ENCODE data around the gene C6orf47.
A peak's percentile ranks its signal among the peaks of the same experiment; 100 is the strongest.

Gene C6orf47

DNA sequence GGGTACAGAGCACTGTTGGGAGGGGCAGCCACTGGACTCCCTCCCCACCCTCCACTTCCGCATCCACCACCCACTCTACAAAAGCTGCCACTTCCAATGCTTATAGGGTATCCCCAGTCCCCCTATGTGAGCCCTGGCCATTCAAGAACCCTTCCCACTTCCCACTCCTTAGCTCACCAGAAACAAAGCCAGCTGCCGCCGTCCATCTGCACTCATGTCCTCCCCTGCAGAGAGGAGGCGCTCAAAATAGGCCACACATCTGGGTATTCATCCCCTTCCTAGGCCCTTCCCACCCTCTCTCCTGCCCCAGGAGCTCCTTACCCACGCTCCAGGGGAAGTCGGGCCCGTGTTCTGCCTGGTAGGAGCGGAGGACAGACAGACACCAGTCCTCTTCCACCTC lies 26.7 kb upstream of the C6orf47 start:
- no peak for DNase-seq

DNA sequence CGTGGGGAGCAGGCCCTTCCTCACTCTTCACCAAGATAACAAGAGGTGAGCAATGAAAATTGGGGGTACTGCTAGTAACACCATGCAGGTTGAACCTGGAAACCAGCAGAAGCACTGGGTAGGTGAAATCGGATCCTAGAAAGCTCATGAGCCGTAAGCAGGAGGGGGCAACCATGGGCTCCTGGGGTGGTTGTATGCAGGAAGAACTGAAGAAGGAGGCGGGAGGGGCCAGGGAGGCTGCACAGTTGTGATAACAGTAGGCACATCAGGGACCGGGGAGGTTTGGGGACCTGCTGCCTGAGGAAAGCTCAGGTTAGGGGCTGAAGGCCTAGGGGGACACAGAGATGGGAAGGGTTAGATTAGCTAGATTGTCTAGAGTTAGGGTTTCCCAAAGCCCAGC lies 25.9 kb upstream of the C6orf47 start:
- no peak for DNase-seq

DNA sequence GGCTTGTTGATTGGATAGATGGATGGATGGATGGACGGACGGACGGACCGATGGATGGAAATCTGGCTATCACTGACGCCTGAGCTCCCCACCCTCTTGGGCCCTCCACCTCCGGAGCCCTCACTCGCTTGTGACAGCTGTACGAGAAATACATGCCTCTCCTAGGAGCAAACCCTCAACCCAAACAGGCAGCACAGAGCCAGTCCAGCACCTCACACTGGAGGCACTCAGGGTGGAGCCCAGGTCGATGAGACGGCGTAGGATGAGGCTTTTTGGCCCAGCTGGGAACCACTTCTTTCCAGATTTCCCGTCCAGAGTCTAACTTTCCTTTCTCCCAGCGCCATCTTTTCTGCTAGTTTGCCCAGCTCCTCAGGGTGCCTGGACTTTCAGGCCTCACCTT lies 23.0 kb upstream of the C6orf47 start:
- no peak for DNase-seq

DNA sequence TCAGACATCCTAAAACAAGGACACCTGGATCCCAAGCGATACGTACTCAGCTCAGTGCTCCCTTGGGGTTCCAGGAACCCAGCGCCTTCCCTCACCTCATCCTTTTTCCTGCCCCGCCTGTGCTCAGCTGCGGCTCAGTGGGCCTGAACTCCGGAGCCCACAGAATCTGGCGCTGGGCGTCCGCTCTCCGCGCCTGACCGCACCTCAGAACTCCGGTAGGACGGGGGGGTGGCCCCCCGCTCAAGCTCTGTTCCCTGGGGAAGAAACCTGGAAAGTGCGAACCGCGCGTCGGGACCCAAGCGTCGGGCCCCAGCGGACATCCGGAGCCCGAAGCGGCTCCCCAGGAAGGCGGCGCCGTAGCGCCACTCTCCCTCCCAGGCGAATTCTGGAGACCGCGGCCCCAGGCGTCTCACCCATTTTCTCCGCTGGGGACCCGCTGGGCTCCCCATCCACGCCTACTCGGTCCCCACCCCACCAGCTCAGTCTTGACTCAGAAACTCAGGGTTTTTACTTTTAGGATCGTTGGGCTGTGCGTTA lies 20.6 kb upstream of the C6orf47 start:
- peak; percentile 46 to 62 for DNase-seq

DNA sequence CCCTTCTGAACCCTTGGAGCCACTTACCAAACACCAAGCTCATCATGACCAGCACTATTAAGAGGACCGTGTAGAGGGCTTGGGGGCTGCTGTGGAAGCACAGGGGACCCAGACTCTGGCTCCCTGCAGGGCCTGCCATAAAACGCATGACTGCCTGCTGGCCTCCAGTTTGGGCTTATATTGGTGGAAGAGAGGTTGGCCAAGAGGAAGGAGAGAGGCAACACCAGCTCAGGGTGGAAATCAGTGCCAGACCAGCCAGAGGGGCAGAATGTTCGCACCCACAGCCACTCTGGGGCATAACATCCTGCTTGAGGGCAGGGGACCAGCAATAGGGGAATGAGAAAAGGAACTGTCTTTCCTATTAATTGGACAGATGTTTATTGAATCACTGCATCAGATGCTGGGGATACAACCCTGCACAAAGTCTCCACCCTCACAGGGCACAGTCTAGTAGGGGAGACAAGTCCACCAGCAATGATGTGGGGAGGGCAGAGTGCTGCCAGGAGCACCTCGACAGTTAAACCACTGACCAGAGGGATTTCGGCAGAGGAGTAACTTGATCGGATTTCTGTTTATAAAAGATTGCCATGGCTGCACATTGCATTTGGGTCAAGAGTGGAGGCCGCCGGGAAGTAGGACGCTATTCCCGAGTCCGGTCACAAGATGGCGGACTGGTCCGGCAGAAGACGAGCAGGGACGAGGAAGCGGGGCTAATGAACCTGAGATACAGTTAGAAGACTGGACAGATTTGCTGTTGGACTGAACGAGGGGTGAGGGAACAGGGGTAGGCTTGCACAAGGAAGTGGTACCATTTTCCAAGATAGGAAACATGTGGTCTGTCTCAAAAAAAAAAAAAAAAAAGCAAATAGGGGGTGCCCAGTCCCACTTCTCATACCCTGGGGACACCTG lies 19.9 kb upstream of the C6orf47 start, which contains the start of gene LY6G5C:
LY6G5C (minus strand) TSS at position 842 of the 909 bp plus-strand sequence; CDS start at position 148, 694 bp downstream.
- peak; percentile 78 to 86 for DNase-seq

DNA sequence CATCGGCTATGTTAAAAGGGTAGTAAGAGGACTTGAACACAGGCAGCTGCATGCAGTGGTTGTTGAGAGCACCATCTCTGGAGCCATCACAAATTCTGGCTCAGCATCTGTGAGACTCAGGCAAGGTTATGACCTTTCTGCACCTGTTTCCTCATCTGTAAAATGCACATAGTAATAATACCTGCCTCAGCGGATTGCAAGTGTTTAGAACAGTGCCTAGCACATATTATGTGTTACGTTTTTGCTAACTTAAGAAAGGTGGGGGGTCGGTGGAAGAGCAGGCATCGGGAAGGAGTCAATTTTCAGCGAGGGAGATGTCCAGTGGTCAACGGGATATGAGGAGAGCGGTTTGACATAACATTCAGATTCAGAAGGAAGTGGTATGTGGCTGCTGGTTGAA lies 17.4 kb upstream of the C6orf47 start:
- DNase-seq, result no peak

DNA sequence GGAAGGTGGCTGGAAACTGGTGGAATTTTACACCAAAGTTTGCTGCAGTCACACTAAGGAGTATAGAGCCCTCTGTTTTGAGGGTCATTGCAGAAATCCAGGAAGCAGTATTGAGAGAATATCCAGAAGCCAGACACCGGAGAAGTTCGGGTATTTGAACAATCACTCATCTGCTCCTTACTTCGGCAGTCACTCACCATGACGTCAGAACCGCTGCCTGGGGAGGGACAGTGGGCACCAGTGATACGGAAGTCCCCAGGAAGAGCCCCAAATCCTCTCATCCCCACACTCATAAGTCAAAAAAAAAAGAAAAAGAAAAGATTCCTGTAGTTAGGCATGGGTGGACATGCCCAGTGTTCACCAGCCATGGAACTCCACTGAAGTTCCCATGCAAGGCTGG lies 16.3 kb upstream of the C6orf47 start:
- no peak for DNase-seq

DNA sequence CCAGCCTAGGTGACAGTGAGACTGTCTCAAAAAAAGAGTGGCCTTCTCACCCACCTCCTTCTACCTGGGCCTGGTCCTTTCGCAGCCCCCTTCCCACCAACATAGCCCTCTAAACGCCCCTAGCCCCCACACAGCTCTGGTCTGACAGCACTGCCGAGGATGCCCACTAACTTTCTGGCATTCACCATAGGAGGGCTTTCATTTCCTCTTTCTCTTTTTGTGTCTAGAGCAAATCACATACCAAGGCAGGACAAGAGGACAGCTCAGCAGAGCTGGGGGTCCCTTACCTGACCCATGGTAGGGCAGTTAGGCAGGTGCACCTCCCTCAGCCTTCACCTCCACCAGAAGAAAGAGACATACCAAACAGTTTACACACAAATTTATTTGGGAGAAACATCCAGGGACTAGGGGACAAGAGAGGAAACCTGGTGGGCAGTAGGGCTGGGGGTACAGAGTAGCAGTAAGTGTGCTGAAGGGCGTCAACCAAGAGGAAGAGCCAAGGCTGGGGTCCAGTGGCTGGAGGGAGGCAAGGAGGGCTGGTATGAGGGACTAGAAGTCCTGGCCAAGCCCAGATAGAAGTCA lies 15.8 kb upstream of the C6orf47 start:
- DNase-seq, result no peak

DNA sequence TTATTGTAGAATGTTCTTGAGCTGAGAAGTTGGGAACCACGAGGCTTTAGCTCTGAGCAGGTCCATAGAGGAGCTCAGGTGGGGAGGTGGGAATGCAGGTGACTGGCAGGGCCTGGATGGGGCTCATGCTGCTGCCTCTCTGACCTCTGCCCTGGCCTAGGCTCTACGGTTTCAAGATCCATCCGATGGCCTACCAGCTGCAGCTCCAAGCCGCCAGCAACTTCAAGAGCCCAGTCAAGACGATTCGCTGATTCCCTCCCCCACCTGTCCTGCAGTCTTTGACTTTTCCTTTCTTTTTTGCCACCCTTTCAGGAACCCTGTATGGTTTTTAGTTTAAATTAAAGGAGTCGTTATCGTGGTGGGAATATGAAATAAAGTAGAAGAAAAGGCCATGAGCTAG lies 9.1 kb upstream of the C6orf47 start, which contains the start of gene LY6G5B:
LY6G5B (plus strand) TSS at position 301 of the 400 bp plus-strand sequence. CDS start 975 bp downstream, outside the sequence.
- DNase-seq, result no peak

DNA sequence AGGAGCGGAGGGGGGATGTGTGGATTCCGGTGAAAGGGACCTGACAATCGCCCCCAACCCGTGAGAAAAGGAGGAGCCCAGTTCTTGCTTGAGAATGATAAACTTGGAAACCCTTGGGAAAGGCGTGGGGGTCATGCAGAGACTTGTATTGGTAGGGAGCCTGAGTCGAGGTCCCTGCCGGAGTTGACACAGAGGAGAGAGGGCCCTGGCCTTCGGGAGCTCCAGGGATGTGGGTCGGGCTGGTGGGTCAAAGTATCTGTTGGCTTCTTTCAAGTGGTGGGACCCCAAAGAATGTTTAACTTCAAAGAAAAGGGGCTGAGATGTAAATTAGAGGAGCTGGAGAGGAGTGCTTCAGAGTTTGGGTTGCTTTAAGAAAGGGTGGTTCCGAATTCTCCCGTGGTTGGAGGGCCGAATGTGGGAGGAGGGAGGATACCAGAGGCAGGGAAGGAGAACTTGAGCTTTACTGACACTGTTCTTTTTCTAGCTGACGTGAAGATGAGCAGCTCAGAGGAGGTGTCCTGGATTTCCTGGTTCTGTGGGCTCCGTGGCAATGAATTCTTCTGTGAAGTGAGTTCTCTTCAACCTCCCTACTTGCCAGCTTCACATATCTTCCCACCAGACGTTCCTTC lies 5.9 kb upstream of the C6orf47 start:
- no peak for DNase-seq

DNA sequence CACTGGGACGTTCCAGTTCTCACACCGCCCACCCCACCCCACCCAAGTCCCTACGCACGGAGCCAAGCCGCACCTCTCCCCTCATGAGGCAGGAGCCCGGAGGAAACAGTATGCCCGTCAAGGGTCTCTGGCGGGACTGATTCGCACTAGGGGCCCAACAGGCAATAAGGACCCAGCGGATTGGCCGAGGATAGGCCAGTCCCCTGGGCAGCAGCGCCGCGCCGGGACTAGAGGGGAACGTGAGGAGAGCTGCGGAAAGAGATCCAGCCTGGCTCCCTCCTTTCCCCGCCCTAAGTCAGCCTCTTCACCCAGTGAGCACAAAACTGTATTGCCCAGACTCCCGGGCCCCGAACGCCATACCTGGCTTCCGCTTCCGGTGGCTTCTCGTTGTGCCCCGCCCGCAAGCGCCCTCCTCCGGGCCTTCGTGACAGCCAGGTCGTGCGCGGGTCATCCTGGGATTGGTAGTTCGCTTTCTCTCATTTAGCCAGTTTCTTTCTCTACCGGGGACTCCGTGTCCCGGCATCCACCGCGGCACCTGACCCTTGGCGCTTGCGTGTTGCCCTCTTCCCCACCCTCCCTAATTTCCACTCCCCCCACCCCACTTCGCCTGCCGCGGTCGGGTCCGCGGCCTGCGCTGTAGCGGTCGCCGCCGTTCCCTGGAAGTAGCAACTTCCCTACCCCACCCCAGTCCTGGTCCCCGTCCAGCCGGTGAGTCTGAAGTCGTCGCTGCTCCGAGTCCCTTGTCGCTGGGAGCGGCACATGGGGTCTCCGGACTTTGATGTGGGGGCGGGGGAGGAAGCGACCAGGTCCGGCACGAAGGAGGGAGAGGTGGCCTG lies 5.1 kb upstream of the C6orf47 start, which contains the start of gene CSNK2B:
CSNK2B (plus strand) TSS at position 580 of the 836 bp plus-strand sequence. CDS start 752 bp downstream, outside the sequence.
- peak; percentile 98 to 99 for DNase-seq

DNA sequence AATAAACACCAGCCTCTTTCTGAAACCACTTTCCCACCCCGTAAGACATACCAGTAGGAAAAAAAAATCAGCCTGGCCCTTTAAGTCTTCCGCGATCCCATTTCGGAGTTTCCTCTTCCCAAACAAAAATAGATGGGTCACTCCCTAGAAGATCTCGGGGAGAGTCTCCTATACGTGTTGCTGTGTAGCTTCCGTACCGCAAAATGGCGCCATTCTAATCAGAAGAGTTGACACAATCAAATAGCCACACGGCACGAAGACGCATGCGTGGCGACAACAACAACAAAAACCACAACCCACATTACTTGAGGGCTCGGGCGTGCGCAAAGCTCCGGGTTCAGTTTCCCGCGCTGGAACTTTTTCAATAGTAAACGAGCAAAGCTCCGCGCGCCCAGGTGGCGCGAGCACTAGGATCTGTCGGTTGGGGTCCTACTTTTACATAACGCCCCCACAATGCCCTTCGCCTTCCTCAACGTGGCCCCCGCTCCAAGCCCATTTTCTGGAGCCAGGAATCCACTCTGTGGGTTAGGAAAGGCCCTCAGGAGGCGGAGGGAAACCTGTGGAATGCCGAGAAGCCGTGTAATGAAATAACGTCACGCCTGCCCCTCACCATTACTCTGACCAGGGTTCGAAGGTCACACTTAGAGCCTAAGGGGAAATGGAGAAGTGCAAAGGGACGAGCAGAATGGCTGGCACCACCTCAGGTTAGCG lies 4.4 kb upstream of the C6orf47 start, which contains the start of gene GPANK1:
GPANK1 (minus strand) TSS at position 208 of the 711 bp plus-strand sequence. CDS start 519 bp downstream, outside the sequence.
- DNase-seq, result peak; percentile 88 to 90

DNA sequence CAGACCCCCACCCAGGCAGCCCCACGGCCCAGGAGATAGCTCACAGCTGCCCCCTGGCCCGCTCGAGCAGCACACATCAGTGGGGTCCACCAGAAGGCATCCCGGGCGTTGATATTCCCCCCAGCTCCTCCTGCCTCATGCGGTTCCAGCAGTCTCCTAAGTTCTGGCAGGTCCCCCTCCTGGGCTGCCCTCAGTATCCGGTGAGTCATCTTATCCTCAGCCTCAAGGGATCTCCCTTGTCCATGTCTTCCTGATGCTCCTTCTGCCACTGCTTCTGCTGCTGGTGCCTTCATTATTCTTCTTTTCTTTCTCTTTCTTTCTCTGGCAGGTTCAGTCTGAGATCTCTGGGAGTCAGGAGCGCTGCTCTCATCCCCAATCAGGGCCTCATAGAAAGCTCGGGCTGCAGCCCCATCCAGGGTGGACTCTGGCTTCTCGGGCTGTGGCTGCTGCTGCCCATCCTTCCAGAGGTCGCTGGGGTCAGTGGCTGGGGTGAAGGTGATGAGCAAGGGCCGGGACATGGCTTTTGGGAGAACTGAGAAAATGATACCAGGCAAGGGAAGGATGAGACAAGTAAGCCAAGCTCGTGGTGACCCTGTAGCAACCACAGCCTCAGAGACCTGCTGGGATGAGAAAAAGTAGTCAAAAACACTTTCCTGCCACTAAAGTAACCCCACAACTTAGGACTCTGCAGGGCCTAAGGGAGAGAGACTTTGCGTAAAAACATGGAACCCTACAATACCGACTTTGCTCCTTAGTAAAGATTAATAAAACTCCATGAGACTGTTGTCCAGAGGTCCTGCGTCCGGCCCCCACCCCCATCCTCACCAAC lies 3.6 kb upstream of the C6orf47 start:
- peak; percentile 17 to 23 for DNase-seq

DNA sequence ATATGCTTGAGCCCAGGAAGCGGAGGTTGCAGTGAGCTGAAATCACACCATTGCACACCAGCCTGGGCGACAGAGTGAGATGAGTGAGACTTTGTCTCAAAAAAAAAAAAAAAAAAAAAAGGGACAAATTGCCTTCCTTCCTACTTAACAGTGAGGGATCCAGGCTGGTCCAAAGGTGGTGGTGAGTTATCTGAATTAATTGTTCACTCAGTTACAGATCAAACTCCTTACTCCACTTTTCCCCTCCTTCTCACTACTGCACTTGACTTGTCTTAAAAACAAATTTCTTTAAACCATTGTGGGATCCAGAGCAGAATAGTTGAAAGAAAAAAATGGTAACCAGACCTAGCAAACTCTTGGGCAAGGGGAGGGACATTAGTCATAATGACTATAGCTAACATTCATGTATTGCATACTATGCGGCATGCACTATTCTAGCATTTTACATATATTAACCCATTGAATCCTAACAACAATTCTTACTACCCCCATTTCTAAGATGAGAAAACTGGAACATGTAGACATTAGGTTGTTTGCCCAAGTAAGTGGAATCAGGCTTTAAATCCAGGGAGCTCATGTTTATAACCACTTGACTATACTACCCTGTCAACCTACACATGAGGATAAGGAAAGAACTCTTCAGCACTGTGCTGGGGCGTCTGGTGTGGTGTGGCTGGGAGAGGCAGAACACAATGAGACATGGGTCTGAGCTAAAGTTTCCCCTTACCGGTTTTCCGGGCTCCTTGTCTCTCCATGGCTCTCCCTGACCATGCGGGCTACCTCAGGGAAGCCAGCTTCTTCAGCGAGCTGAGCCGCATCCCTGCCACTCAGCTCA lies 2.8 kb upstream of the C6orf47 start:
- DNase-seq, result no peak

DNA sequence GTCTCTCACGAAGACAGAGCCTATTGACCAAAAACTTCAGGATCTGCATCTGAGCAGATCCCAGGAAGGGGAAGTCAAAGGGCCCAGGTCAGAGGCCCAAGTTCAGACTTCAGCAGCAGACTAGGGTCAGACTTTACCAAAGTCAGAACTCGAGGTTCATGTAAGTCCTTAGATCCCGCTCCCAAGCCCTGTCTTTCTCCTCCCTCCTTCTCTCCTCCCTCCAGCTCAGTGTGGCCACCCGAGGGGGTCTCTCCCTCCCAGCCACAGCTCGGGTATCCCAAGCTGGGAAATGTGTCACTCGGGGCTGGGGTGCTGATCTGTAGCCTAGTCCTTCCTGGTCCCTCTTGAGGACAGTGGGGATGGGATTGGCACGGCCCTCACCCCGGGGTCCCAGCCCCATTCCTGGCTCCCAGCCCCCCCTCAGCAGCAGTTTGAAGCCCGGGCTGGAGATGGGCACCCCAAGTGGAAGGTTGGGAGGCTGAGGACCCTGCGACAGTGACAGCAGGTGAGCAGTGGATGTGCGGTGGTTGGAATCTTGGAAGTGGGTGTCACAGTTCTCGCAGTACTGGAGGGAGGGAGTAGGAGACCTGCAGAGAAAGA lies 1.6 kb upstream of the C6orf47 start:
- no peak for DNase-seq

DNA sequence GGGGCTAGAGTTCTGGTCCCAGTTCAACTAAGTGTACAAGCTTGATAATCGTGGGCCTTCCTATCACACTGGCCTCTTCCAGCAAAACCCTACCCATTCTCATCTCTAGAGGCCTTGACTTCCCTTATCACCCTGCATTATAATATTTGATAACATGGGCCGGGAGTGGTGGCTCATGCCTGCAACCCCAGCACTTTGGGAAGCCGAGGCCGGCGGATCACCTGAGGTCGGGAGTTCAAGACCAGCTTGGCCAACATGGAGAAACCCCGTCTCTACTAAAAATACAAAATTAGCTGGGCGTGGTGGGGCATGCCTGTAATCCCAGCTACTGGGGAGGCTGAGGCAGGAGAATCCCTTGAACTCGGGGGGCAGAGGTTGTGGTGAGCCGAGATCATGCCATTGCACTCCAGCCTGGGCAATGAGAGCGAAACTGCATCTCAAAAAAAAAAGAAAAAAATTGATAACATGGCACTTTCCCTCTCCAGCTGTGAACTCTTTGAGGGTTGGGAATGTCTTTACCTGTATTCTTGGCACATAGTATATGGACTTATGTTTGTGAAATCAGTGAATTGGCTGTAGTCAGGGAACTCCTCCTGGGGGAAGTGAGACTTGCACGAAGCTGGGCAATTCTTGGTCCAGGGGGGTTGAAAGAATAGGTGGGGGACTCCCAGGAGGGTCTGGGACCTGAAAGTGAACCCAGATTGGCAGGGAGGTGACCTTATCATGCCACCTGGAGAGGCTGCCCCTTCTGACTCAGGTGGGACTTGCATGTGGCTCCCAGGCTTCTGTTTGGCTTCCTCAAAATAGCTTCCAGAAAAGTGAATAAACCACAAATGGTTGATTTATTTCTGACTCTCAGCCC lies 915 bp upstream of the C6orf47 start:
- peak in 1 of 2 experiments; percentile 21 for DNase-seq

DNA sequence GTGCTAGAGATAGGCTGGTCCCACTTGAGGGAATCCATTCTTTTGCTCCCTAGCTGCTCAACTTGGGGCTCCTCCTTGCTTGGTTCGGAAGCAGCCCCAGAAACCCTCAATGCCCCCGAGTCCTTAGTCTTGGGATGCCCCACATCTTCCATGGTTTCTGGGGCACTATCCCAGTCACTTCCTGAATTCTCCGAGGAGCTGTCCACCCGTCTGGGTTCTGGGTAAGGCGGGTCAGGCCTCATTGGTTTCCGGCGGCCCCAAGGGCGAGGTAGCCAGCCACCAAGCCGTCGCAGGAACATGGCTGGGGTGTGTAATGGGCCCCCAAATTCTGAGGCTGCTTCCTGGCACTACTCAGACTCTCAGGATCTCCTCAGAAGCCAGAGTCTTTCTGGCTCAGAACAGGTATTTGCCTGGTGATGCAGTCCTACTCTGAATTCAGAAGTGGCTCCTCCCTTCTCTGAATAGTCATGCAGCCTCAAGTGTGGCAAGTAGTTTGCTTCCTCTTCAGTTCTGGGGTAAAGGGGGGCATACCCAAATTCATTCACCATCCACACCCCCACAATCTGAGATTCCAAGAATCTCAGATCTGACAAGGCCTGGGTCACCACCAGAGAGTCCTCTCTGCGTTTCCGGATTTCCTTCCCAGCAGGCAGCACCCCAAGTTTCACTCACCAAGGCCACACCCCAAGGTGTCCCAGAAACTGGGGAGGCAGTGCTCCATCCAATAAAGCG lies 763 bp downstream of the C6orf47 start:
- peak in 1 of 2 experiments; percentile 23 for DNase-seq

Data from Kasumi-1 (cell line).